ENCODE results near the gene INTS11.
"Not testable (repeated sequence)": the region's sequence is repeated elsewhere in the genome, so short reads cannot be mapped to it uniquely, and the experiment has no call there.

INTS11 gene

DNA sequence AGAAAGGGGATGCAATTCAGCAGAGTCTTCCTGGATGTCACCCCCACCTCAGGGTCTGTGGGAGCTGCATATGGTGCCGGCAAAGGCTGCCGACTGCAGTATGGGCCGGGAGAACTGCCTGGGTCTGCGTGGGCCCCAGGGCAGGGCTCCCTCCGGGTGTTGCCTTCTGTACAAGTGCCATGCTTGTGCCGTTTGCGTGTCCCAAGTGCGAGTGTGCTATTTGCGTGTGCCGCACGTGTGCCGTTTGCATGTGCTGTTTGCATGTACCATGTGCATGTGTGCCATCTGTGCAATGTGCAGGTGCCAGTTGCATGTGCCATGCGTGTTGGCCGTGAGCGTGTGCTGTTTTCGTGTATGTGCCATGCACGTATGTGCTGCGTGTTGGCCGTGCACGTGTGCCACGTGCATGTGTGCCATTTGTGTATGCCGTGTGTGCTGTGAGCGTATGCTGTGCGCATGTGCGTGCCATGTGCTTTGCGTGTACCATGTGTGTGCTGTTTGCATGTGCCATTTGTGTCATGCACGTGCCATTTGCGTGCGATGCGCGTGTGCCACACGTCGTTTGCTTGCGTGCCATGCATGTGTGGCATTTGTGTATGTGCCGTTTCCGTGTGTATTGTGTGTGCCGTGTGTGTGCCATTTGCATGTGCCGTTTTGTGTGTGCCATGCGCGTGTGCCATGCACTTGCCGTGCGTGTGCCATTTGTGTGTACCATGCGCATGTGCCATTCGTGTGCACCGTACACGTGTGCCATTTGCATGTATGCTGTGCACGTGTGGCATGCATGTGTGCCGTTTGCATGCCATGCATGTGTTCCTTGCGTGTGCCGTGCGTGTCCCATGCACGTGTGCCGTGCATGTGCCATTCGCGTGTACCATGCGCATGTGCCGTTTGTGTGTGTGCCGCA is 5.1 kb upstream of the INTS11 start:
- no peak for DNase-seq

DNA sequence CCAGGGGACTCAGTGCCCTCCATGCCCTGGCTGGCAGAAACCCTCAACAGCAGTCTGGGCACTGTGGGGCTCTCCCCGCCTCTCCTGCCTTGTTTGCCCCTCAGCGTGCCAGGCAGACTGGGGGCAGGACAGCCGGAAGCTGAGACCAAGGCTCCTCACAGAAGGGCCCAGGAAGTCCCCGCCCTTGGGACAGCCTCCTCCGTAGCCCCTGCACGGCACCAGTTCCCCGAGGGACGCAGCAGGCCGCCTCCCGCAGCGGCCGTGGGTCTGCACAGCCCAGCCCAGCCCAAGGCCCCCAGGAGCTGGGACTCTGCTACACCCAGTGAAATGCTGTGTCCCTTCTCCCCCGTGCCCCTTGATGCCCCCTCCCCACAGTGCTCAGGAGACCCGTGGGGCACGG is 3.8 kb upstream of the INTS11 start:
- DNase-seq, result no peak

DNA sequence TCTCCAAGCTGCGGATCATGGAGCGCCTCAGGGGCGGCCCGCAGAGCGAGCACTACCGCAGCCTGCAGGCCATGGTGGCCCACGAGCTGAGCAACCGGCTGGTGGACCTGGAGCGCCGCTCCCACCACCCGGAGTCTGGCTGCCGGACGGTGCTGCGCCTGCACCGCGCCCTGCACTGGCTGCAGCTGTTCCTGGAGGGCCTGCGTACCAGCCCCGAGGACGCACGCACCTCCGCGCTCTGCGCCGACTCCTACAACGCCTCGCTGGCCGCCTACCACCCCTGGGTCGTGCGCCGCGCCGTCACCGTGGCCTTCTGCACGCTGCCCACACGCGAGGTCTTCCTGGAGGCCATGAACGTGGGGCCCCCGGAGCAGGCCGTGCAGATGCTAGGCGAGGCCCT is 2.8 kb upstream of the INTS11 start:
- DNase-seq, result no peak

DNA sequence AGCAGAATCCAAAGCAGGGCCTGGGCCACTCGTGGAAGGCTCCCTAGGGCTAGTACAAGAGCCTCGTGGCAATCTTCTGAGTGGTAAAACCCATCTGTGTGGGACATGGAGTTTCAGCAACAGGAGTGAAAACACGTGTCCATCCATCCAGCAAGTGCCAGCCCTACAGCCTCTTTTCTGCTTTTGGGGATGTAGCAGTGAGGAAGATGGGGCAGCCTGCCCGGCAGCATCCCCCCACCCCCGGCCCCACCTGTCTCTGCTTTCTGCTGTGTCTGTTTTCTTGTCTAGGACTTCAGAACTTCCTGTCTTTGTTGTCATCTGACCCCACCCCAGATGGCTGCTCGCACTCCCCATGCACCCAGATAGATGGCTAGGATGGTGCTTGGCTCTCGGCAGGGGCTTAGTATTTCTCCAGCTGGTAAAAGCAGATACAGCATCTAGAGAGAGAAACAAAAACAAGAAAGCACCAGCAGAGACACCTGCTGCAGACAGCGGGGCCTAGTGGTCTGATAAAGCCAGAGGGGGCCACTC is 1.7 kb upstream of the INTS11 start:
- no peak for DNase-seq

DNA sequence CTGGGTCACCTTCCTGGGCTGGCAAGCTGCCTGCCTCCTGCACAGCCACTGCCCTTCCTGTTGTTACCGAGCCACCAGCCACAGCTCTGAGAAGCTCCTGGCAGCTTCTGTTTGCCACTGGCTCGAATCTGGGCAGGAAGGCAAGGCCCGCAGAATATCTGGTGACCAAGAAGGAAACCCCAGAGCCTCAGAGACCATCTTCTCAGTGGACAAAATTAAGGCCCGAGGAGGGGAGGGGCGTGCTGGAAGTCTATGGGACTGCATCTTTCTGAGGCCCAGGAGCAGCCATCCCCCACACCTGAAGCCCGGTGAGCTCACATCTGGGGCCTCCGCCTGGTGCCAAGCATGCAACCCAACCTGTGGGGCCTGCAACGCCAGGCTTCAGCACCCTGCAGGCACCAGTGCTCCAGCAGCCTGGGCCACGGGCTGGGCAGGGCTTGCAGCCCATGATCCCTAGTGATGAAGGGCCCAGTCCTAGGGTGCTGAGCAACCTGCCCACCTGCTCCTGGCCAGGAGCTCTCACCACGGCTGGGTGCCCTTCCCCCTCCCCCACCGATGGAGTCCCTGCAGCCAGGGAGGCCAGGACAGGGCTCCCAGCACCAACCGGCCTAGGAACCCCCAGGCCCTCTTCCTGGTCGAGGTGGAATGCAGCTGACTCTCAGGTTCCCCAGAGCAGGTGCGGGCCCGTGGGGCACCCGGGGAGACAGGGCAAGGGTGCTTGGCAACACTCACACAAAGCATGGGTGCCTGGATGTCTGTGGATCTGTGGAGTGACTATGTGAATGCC is 1.0 kb upstream of the INTS11 start:
- DNase-seq, result no peak

DNA sequence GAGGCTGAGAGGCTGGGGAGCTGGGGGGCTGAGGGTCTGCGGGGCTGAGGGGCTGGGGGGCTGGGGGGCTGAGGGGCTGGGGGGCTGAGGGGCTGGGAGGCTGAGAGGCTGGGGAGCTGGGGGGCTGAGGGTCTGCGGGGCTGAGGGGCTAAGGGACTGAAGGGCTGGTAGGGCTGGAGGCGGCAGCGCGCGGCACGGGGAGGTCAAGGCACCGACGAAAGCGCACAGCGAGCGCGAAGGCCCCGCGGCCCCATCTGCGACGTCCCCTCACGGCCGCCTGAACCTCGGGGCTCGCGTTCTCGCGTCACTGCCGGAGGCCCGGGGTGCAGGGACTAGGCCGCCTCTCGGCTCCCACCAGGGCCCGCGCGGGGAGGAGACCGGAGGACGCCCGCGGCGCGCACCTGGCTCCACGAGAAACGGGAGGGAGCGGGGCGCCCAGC is 356 bp downstream of the INTS11 start:
- DNase-seq, result no peak

DNA sequence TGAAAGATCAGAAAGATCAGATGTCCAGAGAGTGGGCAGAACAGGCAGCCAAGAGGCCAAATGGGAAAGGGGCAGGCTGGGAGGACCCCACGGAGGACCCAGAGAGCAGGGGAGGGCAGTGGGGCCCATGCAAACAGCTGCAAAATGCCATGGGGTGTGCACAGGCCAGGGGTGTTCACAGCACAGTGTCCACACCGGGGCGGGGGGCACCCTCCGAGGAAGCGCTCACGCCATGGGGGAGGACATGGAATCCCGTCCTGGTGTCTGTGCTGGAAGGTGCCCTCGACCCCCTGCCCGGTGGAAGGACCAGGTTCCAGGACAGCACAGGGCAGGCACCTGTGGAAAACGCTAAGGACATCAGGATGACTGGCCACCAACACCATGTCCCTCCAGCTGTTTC is 1.5 kb downstream of the INTS11 start:
- DNase-seq, result no peak

DNA sequence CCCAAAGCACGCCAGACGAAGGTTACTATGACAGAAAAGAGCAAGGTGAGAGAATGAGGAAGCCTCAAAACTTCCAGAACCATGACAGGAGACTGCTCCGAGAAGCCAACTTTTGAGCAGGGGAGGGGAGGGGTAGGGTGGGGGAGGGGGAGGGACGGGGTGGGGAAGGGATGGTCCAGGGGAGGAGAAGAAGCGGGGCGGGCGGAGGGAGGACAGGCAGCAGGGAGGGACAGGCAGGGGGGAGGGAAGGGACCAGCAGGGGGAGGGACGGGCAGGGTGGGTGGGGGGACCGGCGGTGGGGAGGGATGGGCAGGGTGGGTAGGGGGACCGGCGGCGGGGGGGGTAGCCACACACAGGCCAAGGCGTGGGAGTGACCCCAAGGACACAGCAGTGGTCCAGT is 2.0 kb downstream of the INTS11 start:
- no peak for DNase-seq

DNA sequence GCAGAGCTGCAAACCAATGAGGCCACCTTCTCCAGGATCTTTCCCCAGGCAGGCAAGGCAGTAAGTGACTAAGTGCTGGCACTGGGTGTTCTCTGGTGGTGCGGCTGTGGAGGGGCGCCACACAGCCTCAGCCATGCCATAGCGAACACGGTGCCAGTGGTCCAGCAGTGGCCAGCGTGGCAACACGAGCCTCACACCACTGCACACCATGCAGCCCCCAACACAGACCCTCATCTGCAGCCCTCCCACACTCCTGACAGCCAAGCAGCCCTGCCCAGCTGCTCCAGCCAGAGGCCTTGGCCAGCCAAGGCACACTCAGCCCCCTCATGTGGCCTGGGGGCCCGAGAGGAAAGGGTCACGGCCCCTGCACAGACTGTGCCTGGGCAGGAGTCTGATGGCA is 3.0 kb downstream of the INTS11 start:
- no peak for DNase-seq

DNA sequence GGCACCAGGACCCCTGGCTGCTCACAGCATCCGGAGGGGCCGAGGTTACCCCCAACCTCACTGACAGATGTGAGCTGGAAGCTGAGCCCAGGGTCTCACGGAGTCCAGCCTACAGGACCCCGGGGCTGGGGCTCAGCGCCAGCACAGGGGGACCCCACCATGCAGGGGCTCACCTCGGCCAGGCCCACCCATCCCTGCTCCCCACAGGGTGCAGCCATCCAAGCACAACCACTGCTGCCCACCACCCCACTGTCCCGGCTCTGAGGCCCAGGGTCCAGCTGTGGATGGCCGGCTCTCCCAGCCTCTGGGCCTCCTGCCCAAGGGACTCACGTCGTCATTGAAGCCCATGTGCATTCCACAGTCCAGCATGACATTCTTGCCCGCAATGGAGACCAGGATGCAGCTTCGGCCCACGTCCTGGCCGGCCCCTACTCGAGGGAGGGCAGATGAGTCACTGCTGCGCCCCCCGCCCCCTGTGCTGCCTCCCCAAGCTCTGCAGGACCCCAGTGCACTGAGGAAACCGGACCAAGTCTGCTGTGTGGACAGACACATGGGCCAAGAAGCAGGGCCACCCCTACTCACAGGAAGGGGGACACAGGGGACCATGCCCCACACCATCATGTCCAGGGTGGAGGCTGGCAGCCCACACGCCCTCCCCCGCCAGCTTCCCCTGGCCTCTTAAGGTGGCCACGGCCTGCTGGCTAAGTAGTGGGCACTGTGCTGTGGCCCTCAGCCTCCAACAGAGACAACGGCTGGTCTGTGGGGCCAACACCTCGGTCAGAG is 3.6 kb downstream of the INTS11 start:
- DNase-seq, result no peak

DNA sequence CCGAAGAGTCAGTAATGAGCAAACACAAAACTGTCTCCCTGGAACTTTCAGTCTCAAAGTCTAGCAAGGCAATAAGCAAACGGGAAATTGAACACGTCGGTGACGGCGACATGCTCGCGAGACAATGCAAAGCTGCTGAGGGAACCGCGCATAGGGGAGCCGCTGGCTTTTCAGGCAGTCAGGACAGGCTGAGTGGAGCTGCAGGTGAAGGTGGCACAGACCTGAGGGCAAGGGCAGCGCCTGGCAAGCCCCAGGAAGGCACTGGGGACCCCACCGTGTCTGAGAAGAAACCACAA is 4.9 kb downstream of the INTS11 start:
- DNase-seq, result no peak

DNA sequence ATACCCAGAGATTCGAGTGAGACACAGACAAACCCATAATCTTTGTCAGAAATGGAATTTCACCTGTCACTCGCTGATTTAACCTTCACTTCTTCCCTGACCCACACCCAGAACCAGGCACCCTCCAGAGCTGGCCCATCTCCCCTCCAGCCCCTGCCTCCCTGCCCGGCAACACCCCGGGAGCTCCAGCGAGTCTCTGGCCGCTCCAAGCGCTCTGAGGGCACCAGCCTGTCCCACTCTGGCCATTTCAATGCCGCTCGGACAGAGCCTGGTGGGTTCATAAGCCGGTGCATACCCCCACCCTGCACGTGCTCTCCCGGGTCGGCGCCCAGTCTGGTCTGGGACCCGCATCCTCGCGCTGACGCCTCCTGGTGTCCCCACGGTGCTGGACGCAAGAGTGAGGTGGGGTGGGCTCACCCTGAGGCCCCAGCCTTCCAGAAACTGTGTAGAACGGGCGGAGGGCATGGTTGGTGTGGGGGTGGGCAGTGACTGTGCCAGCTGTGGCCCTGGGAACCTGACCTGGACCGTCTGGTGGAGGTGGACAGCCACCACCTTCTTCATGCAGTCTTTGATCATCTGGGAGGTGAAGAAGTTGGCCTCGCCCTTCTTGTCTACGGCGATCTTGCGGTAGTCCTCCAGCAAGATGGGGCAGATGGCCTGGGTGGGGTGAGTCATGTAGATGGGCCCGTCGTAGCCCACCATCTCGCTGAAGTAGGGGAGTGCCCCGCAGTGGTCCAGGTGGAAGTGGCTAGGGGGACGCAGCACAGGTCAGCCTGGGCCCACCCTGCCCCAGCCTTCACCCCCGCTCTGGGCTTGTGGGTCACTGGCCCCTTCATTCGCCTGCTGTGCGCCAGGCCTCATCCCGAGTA is 5.4 kb downstream of the INTS11 start:
- no peak for DNase-seq

DNA sequence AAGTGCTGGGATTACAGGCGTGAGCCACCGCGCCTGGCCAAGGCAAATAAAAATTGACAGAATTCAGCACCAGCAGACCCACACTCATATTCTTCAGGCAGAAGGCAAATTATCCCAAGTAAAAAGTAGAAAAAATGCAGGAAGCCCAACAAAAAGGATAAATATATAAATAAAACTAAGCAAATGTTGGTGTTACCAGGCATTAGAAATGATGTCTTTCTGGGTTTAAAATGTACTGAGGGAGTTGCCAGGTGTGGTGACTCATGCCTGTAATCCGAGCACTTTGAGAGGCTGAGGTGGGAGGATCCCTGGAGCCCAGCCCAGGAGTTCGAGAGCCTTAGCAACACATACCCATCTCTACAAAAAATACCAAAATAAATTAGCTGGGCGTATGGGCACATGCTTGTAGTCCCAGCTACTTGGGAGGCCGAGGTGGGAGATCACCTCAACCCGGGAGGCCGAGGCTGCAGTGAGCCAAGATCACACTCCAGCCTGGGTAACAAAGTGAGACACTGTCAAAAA is 6.3 kb downstream of the INTS11 start:
- DNase-seq, result no peak

DNA sequence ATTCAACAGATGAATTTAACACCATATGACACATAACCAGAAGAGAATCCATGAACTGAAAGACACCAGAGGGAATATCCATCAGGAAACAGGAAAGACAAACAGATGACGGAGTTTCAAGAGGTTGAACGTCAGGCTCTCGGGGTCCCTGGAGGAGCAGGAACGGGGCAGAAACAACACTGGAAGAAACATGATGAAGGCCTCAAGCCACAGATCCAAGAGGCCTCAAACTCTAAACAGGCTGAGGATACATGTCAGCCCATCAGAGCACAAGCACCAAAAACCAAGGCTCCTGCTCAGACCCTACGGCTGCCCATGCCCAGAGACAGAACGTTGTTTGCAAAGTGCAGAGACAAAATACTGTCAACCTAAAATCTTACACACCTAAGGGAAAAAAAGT is 7.0 kb downstream of the INTS11 start:
- no peak for DNase-seq

DNA sequence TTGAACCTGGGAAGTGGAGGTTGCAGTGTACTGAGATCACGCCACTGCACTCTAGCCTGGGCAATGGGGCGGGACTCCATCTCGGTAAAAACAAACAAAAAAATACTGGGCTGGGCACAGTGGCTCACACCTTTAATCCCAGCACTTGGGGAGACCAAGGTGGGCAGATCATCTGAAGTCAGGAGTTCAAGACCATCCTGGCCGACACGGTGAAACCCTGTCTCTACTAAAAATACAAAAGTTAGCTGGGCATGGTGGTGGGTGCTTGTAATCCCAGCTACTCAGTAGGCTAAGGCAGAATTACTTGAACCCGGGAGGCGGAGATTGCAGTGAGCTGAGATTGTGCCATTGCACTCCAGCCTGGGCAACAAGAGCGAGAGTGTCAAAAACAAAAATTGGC is 8.3 kb downstream of the INTS11 start:
- DNase-seq, result not testable (repeated sequence)

DNA sequence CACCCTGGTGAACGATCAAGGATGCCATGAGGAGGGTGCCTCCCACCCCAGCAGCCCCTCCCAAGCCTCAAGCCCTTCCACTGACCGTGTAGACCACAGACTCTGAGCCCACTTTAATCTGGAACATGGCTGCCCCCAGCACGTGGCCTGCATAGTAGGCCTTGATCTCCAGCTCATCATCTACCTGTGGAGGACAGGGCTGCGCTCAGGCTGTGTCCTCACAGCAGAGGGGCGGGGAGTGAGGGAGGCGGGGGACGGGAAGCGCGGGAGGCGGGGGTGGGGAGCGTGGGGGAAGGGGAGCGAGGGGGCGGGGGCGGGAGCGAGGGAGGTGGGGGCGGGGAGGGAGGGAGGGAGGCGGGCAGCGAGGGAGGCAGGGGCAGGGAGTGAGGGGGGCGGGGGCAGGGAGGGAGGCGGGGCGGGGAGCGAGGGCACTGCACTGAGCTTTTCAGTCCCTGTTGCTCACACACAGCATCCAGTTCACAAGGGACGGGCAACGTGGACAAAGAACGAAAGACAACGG is 9.0 kb downstream of the INTS11 start:
- DNase-seq, result no peak

DNA sequence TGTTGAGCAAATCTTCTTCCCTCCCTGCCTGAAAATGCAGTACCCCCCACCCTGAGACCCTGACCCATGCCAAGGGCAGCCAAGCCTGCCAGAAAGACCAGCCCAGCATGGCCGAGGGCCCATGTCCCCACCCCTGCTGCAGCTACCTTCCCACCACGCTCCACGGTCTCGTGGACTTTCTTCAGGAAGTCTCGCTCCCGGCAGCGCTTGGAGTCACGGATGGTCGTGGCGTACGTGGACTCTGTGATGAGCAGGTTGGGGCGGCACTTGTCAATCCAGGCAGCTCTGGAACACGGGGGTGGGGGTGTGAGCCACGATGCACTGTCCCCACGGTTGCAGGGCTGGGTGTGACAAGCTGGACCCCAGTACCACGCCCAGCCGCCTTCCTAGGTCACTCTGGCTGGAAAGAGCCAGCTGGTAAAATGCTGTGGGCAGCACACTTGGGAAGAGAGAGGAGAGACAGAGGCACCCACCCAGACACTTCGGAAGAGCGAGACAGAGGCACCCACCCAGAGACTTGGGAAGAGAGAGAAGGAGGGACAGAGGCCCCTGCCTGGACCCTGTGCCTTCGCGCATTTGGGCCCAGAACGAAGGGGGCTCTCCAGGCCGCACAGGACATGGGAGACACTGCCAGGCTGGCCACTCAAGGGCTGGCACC is 9.7 kb downstream of the INTS11 start:
- DNase-seq, result no peak

DNA sequence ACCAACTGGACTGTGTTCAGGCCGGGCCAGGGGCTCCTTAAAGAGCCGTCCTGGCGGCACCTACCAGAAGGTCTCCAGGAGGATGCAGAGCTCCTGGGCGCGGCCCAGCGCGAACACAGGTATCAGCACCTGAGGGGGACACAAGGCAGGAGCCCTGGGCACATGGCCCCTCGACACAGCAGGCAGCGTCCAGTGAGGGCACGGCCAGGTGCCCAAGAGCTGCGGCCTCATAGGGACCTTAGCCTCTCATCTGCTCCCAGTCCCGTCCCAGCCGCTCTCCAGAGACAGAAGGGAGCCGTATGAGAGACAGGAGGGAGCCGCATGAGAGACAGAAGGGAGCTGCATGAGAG is 10.2 kb downstream of the INTS11 start:
- DNase-seq, result no peak

DNA sequence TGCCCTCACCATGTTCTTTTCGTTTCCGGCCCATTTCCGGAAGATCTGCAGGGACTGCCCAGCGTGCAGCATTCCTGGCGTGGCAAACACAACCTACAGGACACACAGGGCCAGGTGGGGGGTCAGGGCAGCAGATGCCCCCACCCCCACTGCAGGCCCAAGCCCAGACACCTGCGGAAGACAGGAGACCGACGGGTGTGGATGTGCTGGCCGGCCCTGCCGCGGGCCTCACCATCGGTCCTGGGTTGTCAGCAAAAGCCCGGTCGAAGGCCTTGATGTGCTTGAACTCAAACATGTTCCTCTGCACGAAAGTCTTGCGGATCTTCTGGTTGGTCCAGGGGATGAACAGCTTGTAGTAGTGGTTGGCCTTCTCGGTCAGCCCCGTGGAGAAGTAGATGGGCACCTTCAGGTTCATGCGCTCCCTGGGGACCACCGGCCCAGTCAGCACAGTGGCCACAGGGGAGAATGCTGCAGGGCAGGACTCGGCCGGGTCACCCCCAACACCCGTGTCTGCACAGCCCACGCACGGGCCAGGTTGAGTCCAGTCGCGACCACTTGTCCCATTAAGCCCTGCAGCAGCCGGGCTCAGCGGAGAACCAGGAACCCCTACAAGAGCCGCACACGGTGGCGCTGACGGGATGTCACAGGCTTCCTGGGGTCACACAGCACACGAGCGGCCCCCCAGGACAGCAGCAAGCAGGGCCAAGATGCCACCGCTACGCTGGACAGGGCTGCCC is 10.8 kb downstream of the INTS11 start:
- DNase-seq, result no peak

DNA sequence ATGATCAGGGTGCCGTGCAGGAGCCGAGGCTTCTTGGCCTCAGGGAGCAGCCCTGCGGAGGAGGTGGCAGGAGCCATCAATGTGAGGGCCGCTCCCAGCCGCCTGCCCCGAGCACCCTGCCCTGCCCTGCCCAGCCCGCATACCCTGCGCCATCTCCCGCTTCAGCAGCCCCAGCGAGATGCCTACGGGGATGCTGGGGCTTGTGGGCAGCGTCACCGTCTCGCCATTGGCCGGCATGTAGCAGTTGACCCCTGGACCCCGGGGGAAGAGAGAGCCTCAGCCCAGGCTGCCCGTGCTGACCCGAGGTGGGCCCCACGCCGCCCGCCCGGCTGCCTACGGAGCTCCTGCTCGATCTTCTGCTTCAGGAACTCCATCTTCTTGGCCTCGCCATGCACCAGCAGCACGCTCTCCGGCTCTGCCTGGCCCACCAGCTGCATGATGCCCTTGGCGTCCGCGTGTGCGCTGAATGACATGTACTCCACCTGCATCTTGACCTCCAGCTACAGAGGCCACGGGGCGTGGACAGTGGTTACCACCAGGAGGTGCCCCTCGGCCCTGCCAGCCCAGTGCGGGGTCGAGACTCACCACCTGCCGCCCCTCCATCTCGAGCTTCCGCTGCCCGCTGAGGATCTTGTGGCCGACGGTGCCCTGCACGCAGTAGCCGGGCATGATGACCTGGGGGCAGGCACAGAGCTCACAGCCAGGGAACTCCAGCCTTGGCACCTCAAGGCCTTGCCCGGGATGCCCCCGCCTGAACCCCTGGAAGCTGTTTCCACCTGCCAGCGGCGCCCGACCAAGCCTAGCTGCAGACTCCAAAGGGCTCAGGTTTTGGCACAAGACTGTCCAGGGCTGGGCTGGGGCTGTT is 11.8 kb downstream of the INTS11 start:
- no peak for DNase-seq

All from stimulated activated CD4-positive, alpha-beta T cell treated with anti-CD3 and anti-CD28 coated beads, Interleukin-1b, Interleukin-23, amount 100 ng/mL, for 48 hours (primary cell).